Adrenal gland (tissue), 12 donors: Measurements from ENCODE around the gene NKTR. TPM values are rescaled to one million over a fixed set of nuclear protein-coding genes. Genes with fewer than 3 reads are reported as not detected.
A peak's percentile ranks its signal among the peaks of the same experiment; 100 is the strongest.

Experiments used
- DNase-seq, 7 donors: peaks; one replicate each; pipeline ENCODE4 v3.0.0-alpha.2; 2019 to 2020
- H3K27ac ChIP-seq, 5 donors: fragments of 200-600 bp; sonication (generic) in 4 of 5; 1 replicate in 3 of 5; 2 replicates in 2 of 5; pipeline versions ENCODE4 v1.5.1 to v1.8.0; 2016 to 2020; ENCODE audit warnings: mild to moderate bottlenecking in 1 of 5
- H3K27me3 ChIP-seq: fragments of 200-600 bp; 2 replicates; pipeline ENCODE4 v1.8.0; 2021
- H3K36me3 ChIP-seq, 2 donors: fragments of 200-600 bp; replicated peaks in 1 of 2; 1 replicate in 1 of 2; 2 replicates in 1 of 2; pipeline versions ENCODE4 v1.5.1 to v1.8.0; 2018 to 2022
- H3K4me1 ChIP-seq, 2 donors: fragments of 200-600 bp; replicated peaks in 1 of 2; 1 replicate in 1 of 2; 2 replicates in 1 of 2; pipeline versions ENCODE4 v1.5.1 to v1.8.0; 2018 to 2021
- H3K4me3 ChIP-seq, 4 donors: fragments of 200-600 bp; sonication (generic) in 3 of 4; one replicate each; pipeline ENCODE4 v1.5.1; 2016 to 2018
- H3K9me3 ChIP-seq, 3 donors: fragments of 200-600 bp; sonication (generic) in 1 of 3; replicated peaks in 1 of 3; 1 replicate in 2 of 3; 2 replicates in 1 of 3; pipeline versions ENCODE4 v1.5.1 to v1.8.0; 2016 to 2021
- POLR2A ChIP-seq, 2 donors: fragments of 450-650 bp; IDR thresholded peaks; one replicate each; pipeline ENCODE4 v1.6.1; 2017; ENCODE audit warnings: antibody characterized with exemption in 2 of 2, mild to moderate bottlenecking in 2 of 2, moderate library complexity in 1 of 2
- WGBS, 4 donors: extraction: QIAGEN DNeasy Blood & Tissue Kit in 2 of 4; methylation state at CpG; one replicate each; pipeline versions ENCODE4 v1.1.5 to v1.1.7; 2013 to 2017; 5-methylcytosine and 5-hydroxymethylcytosine counted together
- intact Hi-C, 2 donors: fragments of 100-400 bp; cut with DNase I; formaldehyde crosslinking; loops; one replicate each; pipeline versions ENCODE4 v1.14.1 to v1.15.0; 2022 to 2023
- polyA plus RNA-seq, 3 donors: library from polyadenylated mRNA; stranded (reverse); fragments of 200-250 nt in 2 of 3; fragments of 350-450 nt in 1 of 3; fragmentation: Illumina TruSeq in 1 of 3; extraction: RNeasy Lipid Tissue Mini Kit (QIAGEN cat#74804) in 1 of 3; gene quantifications; one replicate each; pipeline ENCODE4 v1.2.3, GENCODE V29; 2013 to 2014
- total RNA-seq, 9 donors: library from RNA; depleted of rRNA in 4 of 9; stranded (reverse); fragments of >200 nt in 4 of 9; fragments of 120-200 nt in 1 of 9; fragmentation: NEBNext Ultra II Directional in 1 of 9; extraction: Animal tissue kit (Norgen Biotek cat#: 25700) in 1 of 9; gene quantifications; one replicate each; pipeline versions ENCODE4 v1.1.0 to v1.2.4, GENCODE V29; 2013 to 2023
- TF ChIP-seq, protein P1 (sequence below), 6 experiments: fragments of 450-650 bp in 4 of 6; fragments of 200-600 bp in 2 of 6; sonication (generic) in 1 of 6; IDR thresholded peaks; 1 replicate in 5 of 6; 2 replicates in 1 of 6; pipeline versions ENCODE4 v1.5.1 to v1.8.0; 2016 to 2021; ENCODE audit warnings: antibody characterized with exemption in 6 of 6, mild to moderate bottlenecking in 2 of 6, moderate library complexity in 1 of 6
- donor health status: healthy with polysubstance abuse.
- donor health status: Bipolar disorder and iron deficiency.
- donor health status: DM: yes; HTN: yes; CAD: no.
- donor health status: DM: no; HTN: no; CAD: no.
- donor health status: DM: no; HTN: no; CAD: no.
- donor health status: DM: yes; HTN: yes; CAD: no.

NKTR gene
- total and polyA plus RNA-seq, 12 donors, result 12.7 to 114 (median 50.7) TPM

DNA sequence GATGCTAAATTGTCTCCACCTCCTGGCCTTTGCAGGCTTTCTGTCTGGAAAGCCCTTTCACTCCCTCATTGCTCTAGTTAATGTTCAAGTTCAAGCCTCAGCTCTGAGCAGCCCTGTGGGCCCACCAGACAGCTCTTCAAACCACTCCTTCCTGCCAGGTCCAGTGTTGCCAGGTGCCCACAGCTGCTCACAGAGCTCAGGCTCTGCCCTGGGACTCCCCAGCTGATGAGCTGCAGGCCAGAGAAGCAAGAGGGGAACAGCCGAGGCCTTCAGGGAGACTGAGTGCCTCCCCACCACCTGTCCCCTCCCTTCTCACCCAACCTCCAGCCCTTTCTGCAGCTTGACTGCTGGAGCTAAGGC lies 51.7 kb downstream of the NKTR start:
- TF ChIP-seq POLR2A (IDR thresholded peaks at IDR 0.05), result no peak
- TF ChIP-seq, protein P1, sequence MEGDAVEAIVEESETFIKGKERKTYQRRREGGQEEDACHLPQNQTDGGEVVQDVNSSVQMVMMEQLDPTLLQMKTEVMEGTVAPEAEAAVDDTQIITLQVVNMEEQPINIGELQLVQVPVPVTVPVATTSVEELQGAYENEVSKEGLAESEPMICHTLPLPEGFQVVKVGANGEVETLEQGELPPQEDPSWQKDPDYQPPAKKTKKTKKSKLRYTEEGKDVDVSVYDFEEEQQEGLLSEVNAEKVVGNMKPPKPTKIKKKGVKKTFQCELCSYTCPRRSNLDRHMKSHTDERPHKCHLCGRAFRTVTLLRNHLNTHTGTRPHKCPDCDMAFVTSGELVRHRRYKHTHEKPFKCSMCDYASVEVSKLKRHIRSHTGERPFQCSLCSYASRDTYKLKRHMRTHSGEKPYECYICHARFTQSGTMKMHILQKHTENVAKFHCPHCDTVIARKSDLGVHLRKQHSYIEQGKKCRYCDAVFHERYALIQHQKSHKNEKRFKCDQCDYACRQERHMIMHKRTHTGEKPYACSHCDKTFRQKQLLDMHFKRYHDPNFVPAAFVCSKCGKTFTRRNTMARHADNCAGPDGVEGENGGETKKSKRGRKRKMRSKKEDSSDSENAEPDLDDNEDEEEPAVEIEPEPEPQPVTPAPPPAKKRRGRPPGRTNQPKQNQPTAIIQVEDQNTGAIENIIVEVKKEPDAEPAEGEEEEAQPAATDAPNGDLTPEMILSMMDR (IDR thresholded peaks at IDR 0.05), result no peak
- peaks cover 36 to 48% of the 10 kb centered on the region in 2 donors for H3K4me1 ChIP-seq
- WGBS, 4 donors, result 53 to 55% methylated on average over 1 of the region's 1 CpG; no CpG with 5 or more reads in 2 of the 4 donors

DNA sequence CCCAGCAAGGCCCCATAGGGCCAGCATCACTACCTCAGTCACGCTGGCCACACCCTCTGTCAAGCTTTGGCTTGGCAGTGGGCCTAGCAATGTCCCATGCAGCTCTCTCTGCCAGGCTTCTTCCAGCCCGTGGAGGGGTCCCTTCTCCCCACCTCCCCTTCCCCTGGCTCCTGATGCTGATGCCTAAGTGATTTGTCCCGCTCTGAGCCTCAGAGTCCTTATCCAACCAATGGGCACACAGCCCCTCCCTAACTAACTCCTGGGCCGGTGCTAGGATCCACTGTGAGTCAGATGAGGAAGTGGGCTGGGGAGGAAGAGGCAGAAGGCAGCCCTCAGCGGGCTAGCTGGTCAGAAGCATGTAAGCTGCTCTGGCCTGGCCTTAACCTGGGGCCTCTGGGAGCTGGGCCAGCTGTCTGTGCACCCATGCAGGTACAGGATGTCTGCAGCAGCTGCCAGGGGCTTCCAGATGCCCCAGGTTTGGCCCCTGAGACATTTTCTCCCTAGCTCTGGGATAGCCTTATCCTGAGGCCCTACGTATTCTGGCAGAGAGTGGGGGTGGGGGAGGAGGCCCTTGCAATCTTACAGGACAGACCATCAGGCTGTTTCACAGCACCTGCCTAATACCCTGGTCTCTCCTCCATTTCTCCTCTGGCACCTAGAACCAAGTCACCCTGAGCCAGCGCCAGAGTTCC lies 52.3 kb downstream of the NKTR start:
- peaks cover 0 to 12% of the 10 kb centered on the region in 2 donors for H3K36me3 ChIP-seq
- WGBS, 4 donors, result 28 to 36% (median 33%) methylated on average over 6 to 7 of the region's 7 CpGs
- intact Hi-C loops, result loop anchor here (5.0 to 10.0 kb wide), 2 partner anchors 48 to 50 kb away; partner anchors contain the start of gene NKTR (in 2 of the 2)
- no peaks in the 10 kb centered on the region for H3K27me3 ChIP-seq
- DNase-seq, result peak; percentile 40 to 83 (median 73)
- H3K4me3 ChIP-seq, result peak overlapping the region in 2 of 4 donors; percentile 58 to 86
- no peaks in the 10 kb centered on the region for H3K9me3 ChIP-seq
- TF ChIP-seq, protein P1 (IDR thresholded peaks at IDR 0.05), result no peak
- TF ChIP-seq POLR2A (IDR thresholded peaks at IDR 0.05), result peak; percentile 62 to 88
- peak overlapping the region in 4 of 5 donors; percentile 27 to 94 (median 80) for H3K27ac ChIP-seq
- peaks cover 36 to 45% of the 10 kb centered on the region in 2 donors for H3K4me1 ChIP-seq

More for the DNA sequence above, 51.7 kb downstream of the NKTR start:
- peaks cover 0 to 16% of the 10 kb centered on the region in 2 donors for H3K36me3 ChIP-seq
- no peaks in the 10 kb centered on the region for H3K27me3 ChIP-seq
- H3K9me3 ChIP-seq, result no peaks in the 10 kb centered on the region
- intact Hi-C loops, result loop anchor here (5.0 to 10.0 kb wide), 2 partner anchors 47 to 50 kb away; partner anchors contain the start of gene NKTR (in 2 of the 2)
- peak overlapping the region in 1 of 4 donors; percentile 86 for H3K4me3 ChIP-seq
- DNase-seq, result no peak
- H3K27ac ChIP-seq, result peak overlapping the region in 4 of 5 donors; percentile 23 to 94 (median 58)

GRCh38 chr3:42653303-42653559 lies 52.7 kb downstream of the NKTR start:
- peak in 2 of 7 donors; percentile 24 to 38 for DNase-seq
- peak overlapping the region in 3 of 4 donors; percentile 58 to 86 (median 62) for H3K4me3 ChIP-seq
- intact Hi-C loops, result loop anchor here (5.0 to 10.0 kb wide), 2 partner anchors 48 to 51 kb away; partner anchors contain the start of gene NKTR (in 2 of the 2)
- H3K27ac ChIP-seq, result peak overlapping the region in 4 of 5 donors; percentile 27 to 94 (median 80)
- 28 to 44% (median 40%) methylated on average over 3 of the region's 3 CpGs for WGBS, 4 donors
- H3K27me3 ChIP-seq, result no peaks in the 10 kb centered on the region
- peaks cover 36 to 45% of the 10 kb centered on the region in 2 donors for H3K4me1 ChIP-seq
- H3K9me3 ChIP-seq, result no peaks in the 10 kb centered on the region
- no peak for TF ChIP-seq POLR2A (IDR thresholded peaks at IDR 0.05)
- TF ChIP-seq, protein P1 (IDR thresholded peaks at IDR 0.05), result no peak
- H3K36me3 ChIP-seq, result peaks cover 0 to 11% of the 10 kb centered on the region in 2 donors

- DNase-seq, result peak; percentile 46 to 83 (median 68)
- Histone ChIP-seq H3K36me3 (peaks cover 0 to 12% of the 10 kb centered on the region in 2 donors), H3K27ac (peak within 1 kb of the TSS in 4 of 5 donors; percentile 70 to 94 (median 82)), H3K4me1 (peaks cover 36 to 45% of the 10 kb centered on the region in 2 donors), H3K27me3 (no peaks in the 10 kb centered on the region), H3K9me3 (no peaks in the 10 kb centered on the region), H3K4me3 (peak within 1 kb of the TSS in 3 of 4 donors; percentile 58 to 86 (median 62))
- 0 to 6% (median 4%) methylated on average over 1 to 31 of the region's 31 CpGs for WGBS, 4 donors
- TF ChIP-seq, protein P1 (IDR thresholded peaks at IDR 0.05), result no peak
- peak in 1 of 2 donors; percentile 6 for TF ChIP-seq POLR2A (IDR thresholded peaks at IDR 0.05)
- intact Hi-C loops, result loop anchor here (5.0 to 10.0 kb wide), 2 partner anchors 49 to 51 kb away; partner anchors contain the start of gene NKTR (in 2 of the 2)
Measured at GRCh38 chr3:42653560-42654330, 53.3 kb downstream of the NKTR start, which contains the start of gene ZBTB47. ZBTB47 (plus strand) TSS chr3:42653697; CDS start chr3:42658356, 4,659 bp downstream.
